DOHH2 (cell line): ENCODE measurements around the gene CHN2.

Experiments
- H3F3A ChIP-seq: fragments of 200-600 bp; sonication (generic), shearing (Covaris generic); 2 replicates; pipeline ENCODE4 v1.6.0; 2016; ENCODE audit warnings: antibody characterized with exemption, mild to moderate bottlenecking; ENCODE audit not compliant: control insufficient read depth, insufficient read depth
- H3K27ac ChIP-seq: fragments of 200-600 bp; sonication (generic); 2 replicates; pipeline ENCODE4 v1.5.1; 2014; ENCODE audit warnings: low read depth, mild to moderate bottlenecking, low read length, moderate library complexity
- H3K27me3 ChIP-seq: fragments of 200-600 bp; sonication (generic); 2 replicates; pipeline ENCODE4 v1.6.1; 2014; ENCODE audit warnings: mild to moderate bottlenecking, low read length, mixed read lengths; ENCODE audit not compliant: control insufficient read depth
- H3K36me3 ChIP-seq: fragments of 200-600 bp; sonication (generic); 2 replicates; pipeline ENCODE4 v1.6.1; 2014; ENCODE audit warnings: mild to moderate bottlenecking, low read length, moderate library complexity, mixed read lengths; ENCODE audit not compliant: control insufficient read depth
- H3K4me1 ChIP-seq: fragments of 200-600 bp; sonication (generic); 2 replicates; pipeline ENCODE4 v1.6.1; 2014; ENCODE audit warnings: mild to moderate bottlenecking, low read length, mixed read lengths; ENCODE audit not compliant: control insufficient read depth
- H3K4me2 ChIP-seq: fragments of 200-600 bp; sonication (generic); 2 replicates; pipeline ENCODE4 v1.6.0; 2014; ENCODE audit warnings: mild to moderate bottlenecking, low read length, moderate library complexity
- H3K4me3 ChIP-seq: fragments of 200-600 bp; sonication (generic); 2 replicates; pipeline ENCODE4 v1.5.1; 2014; ENCODE audit warnings: mild to moderate bottlenecking, low read length, mixed read lengths
- H3K79me2 ChIP-seq: fragments of 200-600 bp; sonication (generic); 2 replicates; pipeline ENCODE4 v1.6.1; 2014; ENCODE audit warnings: mild to moderate bottlenecking, low read length, mixed read lengths; ENCODE audit not compliant: control insufficient read depth
- H3K9me2 ChIP-seq: fragments of 200-600 bp; sonication (generic); replicated peaks from 2 replicates; pipeline ENCODE4 v1.6.1; 2014; ENCODE audit warnings: mild to moderate bottlenecking, low read length, mixed read lengths; ENCODE audit not compliant: control insufficient read depth
- H3K9me3 ChIP-seq: fragments of 200-600 bp; sonication (generic); 2 replicates; pipeline ENCODE4 v1.6.1; 2014; ENCODE audit warnings: antibody characterized with exemption, low read length, mixed read lengths; ENCODE audit not compliant: control insufficient read depth, insufficient read depth
- H4K20me1 ChIP-seq: fragments of 200-600 bp; sonication (generic); 2 replicates; pipeline ENCODE4 v1.6.0; 2014; ENCODE audit warnings: low read depth, mild to moderate bottlenecking, antibody characterized with exemption, low read length, moderate library complexity; ENCODE audit not compliant: control insufficient read depth, insufficient read depth
- EZH2phosphoT487 ChIP-seq: fragments of 200-600 bp; sonication (generic); IDR thresholded peaks from 2 replicates; pipeline ENCODE4 v1.6.1; 2017; ENCODE audit warnings: borderline replicate concordance, mild to moderate bottlenecking, antibody characterized with exemption, low read length, moderate library complexity, mixed read lengths
- TF ChIP-seq, protein P1 (sequence below): fragments of 200-600 bp; sonication (generic); IDR thresholded peaks from one replicate; pipeline ENCODE4 v1.5.1; 2014; ENCODE audit warnings: antibody characterized with exemption, mild to moderate bottlenecking, low read depth, low read length; ENCODE audit not compliant: poor library complexity, severe bottlenecking

CHN2 gene

GRCh38 chr7:29146888-29147609 lies 47.5 kb upstream of the CHN2 start:
- Histone ChIP-seq H3K4me1 (no peaks in the 10 kb centered on the region), H3F3A (no peaks in the 10 kb centered on the region), H3K36me3 (no peaks in the 10 kb centered on the region), H3K4me3 (no peak overlapping the region), H3K9me3 (no peaks in the 10 kb centered on the region), H4K20me1 (no peaks in the 10 kb centered on the region), H3K27ac (no peak overlapping the region), H3K27me3 (no peaks in the 10 kb centered on the region; the same call in 1 of the 2 replicates), H3K9me2 (no peaks in the 10 kb centered on the region), H3K4me2 (no peak overlapping the region), H3K79me2 (no peaks in the 10 kb centered on the region)
- TF ChIP-seq, protein P1, sequence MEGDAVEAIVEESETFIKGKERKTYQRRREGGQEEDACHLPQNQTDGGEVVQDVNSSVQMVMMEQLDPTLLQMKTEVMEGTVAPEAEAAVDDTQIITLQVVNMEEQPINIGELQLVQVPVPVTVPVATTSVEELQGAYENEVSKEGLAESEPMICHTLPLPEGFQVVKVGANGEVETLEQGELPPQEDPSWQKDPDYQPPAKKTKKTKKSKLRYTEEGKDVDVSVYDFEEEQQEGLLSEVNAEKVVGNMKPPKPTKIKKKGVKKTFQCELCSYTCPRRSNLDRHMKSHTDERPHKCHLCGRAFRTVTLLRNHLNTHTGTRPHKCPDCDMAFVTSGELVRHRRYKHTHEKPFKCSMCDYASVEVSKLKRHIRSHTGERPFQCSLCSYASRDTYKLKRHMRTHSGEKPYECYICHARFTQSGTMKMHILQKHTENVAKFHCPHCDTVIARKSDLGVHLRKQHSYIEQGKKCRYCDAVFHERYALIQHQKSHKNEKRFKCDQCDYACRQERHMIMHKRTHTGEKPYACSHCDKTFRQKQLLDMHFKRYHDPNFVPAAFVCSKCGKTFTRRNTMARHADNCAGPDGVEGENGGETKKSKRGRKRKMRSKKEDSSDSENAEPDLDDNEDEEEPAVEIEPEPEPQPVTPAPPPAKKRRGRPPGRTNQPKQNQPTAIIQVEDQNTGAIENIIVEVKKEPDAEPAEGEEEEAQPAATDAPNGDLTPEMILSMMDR = no peak
- no peak for TF ChIP-seq EZH2phosphoT487

GRCh38 chr7:29147821-29148220 lies 46.8 kb upstream of the CHN2 start:
- Histone ChIP-seq H4K20me1 (no peaks in the 10 kb centered on the region), H3K4me2 (no peak overlapping the region), H3K4me3 (no peak overlapping the region), H3K4me1 (no peaks in the 10 kb centered on the region), H3K9me3 (no peaks in the 10 kb centered on the region), H3K36me3 (no peaks in the 10 kb centered on the region), H3K27me3 (no peaks in the 10 kb centered on the region; the same call in 1 of the 2 replicates), H3F3A (no peaks in the 10 kb centered on the region), H3K9me2 (no peaks in the 10 kb centered on the region), H3K79me2 (no peaks in the 10 kb centered on the region), H3K27ac (no peak overlapping the region)
- TF ChIP-seq EZH2phosphoT487 = no peak

DNA sequence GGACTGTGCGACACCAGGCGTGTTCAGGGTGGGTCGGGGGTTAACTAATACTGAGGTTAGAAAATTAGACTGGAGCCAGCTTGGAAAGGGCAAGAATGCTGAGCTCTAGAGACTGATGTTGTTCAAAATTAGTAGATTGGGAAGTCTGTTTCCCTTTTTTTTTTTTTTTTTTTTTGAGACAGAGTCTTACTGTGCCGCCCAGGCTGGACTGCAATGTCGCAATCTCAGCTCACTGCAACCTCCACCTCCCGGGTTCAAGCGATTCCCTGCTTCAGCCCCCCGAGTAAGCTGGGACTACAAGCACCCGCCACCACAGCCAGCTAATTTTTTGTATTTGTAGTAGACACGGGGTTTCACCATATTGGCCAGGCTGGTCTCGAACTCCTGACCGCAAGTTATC lies 45.5 kb upstream of the CHN2 start:
- no peaks in the 10 kb centered on the region for H3F3A ChIP-seq
- no peak overlapping the region for H3K4me2 ChIP-seq
- H3K9me3 ChIP-seq = no peaks in the 10 kb centered on the region
- no peak overlapping the region for H3K27ac ChIP-seq
- no peaks in the 10 kb centered on the region for H4K20me1 ChIP-seq
- TF ChIP-seq, protein P1 = no peak
- no peak for TF ChIP-seq EZH2phosphoT487
- no peaks in the 10 kb centered on the region for H3K79me2 ChIP-seq
- no peaks in the 10 kb centered on the region; the same call in 1 of the 2 replicates for H3K27me3 ChIP-seq
- no peak overlapping the region for H3K4me3 ChIP-seq
- no peaks in the 10 kb centered on the region for H3K36me3 ChIP-seq
- H3K4me1 ChIP-seq = no peaks in the 10 kb centered on the region
- H3K9me2 ChIP-seq = no peaks in the 10 kb centered on the region

- no peaks in the 10 kb centered on the region for H3K79me2 ChIP-seq
- H3K4me2 ChIP-seq = no peak overlapping the region
- no peak overlapping the region for H3K4me3 ChIP-seq
- H3K9me2 ChIP-seq = no peaks in the 10 kb centered on the region
- H3K4me1 ChIP-seq = no peaks in the 10 kb centered on the region
- no peak overlapping the region for H3K27ac ChIP-seq
- TF ChIP-seq EZH2phosphoT487 = no peak
- TF ChIP-seq, protein P1 = no peak
- H4K20me1 ChIP-seq = no peaks in the 10 kb centered on the region
- H3K27me3 ChIP-seq = no peaks in the 10 kb centered on the region; the same call in 1 of the 2 replicates
- H3K36me3 ChIP-seq = no peaks in the 10 kb centered on the region
- no peaks in the 10 kb centered on the region for H3K9me3 ChIP-seq
- no peaks in the 10 kb centered on the region for H3F3A ChIP-seq
Measured at GRCh38 chr7:29150856-29151255, 43.7 kb upstream of the CHN2 start.
